K562 (cell line): ENCODE measurements around the gene SLC35G1. TPM values are rescaled to one million over a fixed set of nuclear protein-coding genes. Genes with fewer than 3 reads are reported as not detected.

Source experiments
- NCOA1 ChIP-seq: fragments of 450-650 bp; IDR thresholded peaks from 2 replicates; pipeline ENCODE4 v1.6.1; 2016; ENCODE audit warnings: low read depth
- STAG1 ChIP-seq: sonication (generic); formaldehyde crosslinking; IDR thresholded peaks from 2 replicates; pipeline ENCODE4 v1.5.0; 2020; ENCODE audit warnings: missing genetic modification reagents, borderline replicate concordance
- ZBTB7A ChIP-seq: IDR thresholded peaks from 2 replicates; pipeline ENCODE4 v1.6.1; 2011; ENCODE audit warnings: low read depth, mild to moderate bottlenecking, low read length, moderate library complexity, borderline replicate concordance; ENCODE audit not compliant: control insufficient read depth
- polyA plus RNA-seq, 8 experiments: library from polyadenylated mRNA; depleted of rRNA in 4 of 8; stranded (reverse) in 5 of 8; unstranded in 3 of 8; fragments of >200 nt; fragmentation: Nextera tagmentation in 2 of 8; fragmentation: Illumina TruSeq in 1 of 8; extraction: Ambion mirVana in 2 of 8; extraction: Trizol in 1 of 8; gene quantifications; 2 replicates each; pipeline versions ENCODE4 v1.2.1 to v1.2.3, GENCODE V29; 2011 to 2014; ENCODE audit warnings: inconsistent platforms in 1 of 8, missing spikeins in 1 of 8
- total RNA-seq, 7 experiments: library from RNA; depleted of rRNA in 6 of 7; stranded (reverse); fragments of >200 nt in 6 of 7; fragmentation: Illumina TruSeq in 2 of 7; extraction: Trizol in 2 of 7; gene quantifications; 2 replicates each; pipeline versions ENCODE4 v1.2.1 to v1.2.3, GENCODE V29; 2011 to 2021; ENCODE audit warnings: low replicate concordance in 1 of 7
- TF ChIP-seq, protein P1 (sequence below): fragments of 450-650 bp; IDR thresholded peaks from 2 replicates; pipeline ENCODE4 v1.6.1; 2016; ENCODE audit warnings: mild to moderate bottlenecking, moderate library complexity
- TF ChIP-seq, protein P2 (sequence below): fragments of 450-650 bp; formaldehyde crosslinking; IDR thresholded peaks from 2 replicates; pipeline ENCODE4 v1.4.0; 2022; ENCODE audit warnings: missing genetic modification characterization
- TF ChIP-seq, protein P3 (sequence below): fragments of 450-650 bp; IDR thresholded peaks from 2 replicates; pipeline ENCODE4 v1.6.1; 2016; ENCODE audit warnings: antibody characterized with exemption
- TF ChIP-seq, protein P4 (sequence below): fragments of 450-650 bp; formaldehyde crosslinking; conservative IDR thresholded peaks from 2 replicates; pipeline ENCODE4 v1.4.0; 2022; ENCODE audit warnings: mild to moderate bottlenecking, missing genetic modification characterization
- TF ChIP-seq, protein P5 (sequence below): fragments of 250-450 bp; sonication (Bioruptor Pico); IDR thresholded peaks from 2 replicates; pipeline ENCODE4 v1.8.0; 2021; ENCODE audit warnings: moderate library complexity, mild to moderate bottlenecking, inconsistent platforms

SLC35G1 gene
- total and polyA plus RNA-seq, 9 of the 15 experiments (the other 6 are each of a cell fraction or from before 2014, with no cell fraction given) = 0.76 to 8.5 (median 4.9) TPM

DNA sequence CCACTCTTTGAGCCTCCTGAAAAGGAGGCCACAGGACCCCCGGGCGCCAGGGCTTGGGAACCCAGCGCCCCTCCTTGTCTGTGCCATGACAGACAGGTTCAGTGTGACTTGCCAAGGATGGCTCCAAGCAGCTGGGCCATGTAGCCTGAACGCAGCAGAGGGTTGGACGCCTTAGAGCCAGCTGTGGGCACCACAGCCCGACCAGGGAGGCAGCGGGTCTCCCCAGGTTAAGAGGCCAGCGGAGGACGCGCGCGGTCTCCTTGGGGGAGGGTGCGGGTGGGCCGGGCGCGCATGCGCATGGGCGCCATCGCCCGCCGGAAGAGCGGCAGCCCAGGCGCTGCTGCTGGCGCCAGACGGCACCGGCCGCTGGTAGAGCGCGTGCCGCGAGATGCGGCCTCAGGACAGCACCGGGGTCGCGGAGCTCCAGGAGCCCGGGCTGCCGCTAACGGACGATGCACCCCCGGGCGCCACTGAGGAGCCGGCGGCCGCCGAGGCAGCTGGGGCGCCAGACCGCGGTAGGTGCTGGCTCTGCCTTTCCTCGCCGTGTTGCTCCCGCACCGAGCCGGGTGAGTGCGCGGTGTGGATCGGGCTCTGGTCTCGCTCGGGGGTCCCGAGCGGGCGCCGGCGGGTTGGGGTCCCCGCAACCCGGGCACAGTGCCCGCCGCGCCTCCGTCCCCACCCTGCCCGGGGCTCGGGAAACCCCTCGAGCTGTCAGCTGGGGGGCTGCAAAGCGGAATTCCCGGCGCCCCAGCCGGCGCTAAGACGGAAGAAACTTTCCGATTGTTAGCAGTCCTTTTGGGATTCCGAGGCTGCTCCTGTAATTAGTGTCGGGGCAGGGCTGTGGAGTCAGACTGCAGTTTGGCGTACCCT is at the start of gene SLC35G1 (continued):
- TF ChIP-seq, protein P1, sequence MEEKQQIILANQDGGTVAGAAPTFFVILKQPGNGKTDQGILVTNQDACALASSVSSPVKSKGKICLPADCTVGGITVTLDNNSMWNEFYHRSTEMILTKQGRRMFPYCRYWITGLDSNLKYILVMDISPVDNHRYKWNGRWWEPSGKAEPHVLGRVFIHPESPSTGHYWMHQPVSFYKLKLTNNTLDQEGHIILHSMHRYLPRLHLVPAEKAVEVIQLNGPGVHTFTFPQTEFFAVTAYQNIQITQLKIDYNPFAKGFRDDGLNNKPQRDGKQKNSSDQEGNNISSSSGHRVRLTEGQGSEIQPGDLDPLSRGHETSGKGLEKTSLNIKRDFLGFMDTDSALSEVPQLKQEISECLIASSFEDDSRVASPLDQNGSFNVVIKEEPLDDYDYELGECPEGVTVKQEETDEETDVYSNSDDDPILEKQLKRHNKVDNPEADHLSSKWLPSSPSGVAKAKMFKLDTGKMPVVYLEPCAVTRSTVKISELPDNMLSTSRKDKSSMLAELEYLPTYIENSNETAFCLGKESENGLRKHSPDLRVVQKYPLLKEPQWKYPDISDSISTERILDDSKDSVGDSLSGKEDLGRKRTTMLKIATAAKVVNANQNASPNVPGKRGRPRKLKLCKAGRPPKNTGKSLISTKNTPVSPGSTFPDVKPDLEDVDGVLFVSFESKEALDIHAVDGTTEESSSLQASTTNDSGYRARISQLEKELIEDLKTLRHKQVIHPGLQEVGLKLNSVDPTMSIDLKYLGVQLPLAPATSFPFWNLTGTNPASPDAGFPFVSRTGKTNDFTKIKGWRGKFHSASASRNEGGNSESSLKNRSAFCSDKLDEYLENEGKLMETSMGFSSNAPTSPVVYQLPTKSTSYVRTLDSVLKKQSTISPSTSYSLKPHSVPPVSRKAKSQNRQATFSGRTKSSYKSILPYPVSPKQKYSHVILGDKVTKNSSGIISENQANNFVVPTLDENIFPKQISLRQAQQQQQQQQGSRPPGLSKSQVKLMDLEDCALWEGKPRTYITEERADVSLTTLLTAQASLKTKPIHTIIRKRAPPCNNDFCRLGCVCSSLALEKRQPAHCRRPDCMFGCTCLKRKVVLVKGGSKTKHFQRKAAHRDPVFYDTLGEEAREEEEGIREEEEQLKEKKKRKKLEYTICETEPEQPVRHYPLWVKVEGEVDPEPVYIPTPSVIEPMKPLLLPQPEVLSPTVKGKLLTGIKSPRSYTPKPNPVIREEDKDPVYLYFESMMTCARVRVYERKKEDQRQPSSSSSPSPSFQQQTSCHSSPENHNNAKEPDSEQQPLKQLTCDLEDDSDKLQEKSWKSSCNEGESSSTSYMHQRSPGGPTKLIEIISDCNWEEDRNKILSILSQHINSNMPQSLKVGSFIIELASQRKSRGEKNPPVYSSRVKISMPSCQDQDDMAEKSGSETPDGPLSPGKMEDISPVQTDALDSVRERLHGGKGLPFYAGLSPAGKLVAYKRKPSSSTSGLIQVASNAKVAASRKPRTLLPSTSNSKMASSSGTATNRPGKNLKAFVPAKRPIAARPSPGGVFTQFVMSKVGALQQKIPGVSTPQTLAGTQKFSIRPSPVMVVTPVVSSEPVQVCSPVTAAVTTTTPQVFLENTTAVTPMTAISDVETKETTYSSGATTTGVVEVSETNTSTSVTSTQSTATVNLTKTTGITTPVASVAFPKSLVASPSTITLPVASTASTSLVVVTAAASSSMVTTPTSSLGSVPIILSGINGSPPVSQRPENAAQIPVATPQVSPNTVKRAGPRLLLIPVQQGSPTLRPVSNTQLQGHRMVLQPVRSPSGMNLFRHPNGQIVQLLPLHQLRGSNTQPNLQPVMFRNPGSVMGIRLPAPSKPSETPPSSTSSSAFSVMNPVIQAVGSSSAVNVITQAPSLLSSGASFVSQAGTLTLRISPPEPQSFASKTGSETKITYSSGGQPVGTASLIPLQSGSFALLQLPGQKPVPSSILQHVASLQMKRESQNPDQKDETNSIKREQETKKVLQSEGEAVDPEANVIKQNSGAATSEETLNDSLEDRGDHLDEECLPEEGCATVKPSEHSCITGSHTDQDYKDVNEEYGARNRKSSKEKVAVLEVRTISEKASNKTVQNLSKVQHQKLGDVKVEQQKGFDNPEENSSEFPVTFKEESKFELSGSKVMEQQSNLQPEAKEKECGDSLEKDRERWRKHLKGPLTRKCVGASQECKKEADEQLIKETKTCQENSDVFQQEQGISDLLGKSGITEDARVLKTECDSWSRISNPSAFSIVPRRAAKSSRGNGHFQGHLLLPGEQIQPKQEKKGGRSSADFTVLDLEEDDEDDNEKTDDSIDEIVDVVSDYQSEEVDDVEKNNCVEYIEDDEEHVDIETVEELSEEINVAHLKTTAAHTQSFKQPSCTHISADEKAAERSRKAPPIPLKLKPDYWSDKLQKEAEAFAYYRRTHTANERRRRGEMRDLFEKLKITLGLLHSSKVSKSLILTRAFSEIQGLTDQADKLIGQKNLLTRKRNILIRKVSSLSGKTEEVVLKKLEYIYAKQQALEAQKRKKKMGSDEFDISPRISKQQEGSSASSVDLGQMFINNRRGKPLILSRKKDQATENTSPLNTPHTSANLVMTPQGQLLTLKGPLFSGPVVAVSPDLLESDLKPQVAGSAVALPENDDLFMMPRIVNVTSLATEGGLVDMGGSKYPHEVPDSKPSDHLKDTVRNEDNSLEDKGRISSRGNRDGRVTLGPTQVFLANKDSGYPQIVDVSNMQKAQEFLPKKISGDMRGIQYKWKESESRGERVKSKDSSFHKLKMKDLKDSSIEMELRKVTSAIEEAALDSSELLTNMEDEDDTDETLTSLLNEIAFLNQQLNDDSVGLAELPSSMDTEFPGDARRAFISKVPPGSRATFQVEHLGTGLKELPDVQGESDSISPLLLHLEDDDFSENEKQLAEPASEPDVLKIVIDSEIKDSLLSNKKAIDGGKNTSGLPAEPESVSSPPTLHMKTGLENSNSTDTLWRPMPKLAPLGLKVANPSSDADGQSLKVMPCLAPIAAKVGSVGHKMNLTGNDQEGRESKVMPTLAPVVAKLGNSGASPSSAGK = peak; percentile 49; the same call in 1 of the 2 replicates
- TF ChIP-seq, protein P2, sequence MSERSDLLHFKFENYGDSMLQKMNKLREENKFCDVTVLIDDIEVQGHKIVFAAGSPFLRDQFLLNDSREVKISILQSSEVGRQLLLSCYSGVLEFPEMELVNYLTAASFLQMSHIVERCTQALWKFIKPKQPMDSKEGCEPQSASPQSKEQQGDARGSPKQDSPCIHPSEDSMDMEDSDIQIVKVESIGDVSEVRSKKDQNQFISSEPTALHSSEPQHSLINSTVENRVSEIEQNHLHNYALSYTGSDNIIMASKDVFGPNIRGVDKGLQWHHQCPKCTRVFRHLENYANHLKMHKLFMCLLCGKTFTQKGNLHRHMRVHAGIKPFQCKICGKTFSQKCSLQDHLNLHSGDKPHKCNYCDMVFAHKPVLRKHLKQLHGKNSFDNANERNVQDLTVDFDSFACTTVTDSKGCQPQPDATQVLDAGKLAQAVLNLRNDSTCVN (CRISPR knock-in tag) = no peak
- TF ChIP-seq, protein P3, sequence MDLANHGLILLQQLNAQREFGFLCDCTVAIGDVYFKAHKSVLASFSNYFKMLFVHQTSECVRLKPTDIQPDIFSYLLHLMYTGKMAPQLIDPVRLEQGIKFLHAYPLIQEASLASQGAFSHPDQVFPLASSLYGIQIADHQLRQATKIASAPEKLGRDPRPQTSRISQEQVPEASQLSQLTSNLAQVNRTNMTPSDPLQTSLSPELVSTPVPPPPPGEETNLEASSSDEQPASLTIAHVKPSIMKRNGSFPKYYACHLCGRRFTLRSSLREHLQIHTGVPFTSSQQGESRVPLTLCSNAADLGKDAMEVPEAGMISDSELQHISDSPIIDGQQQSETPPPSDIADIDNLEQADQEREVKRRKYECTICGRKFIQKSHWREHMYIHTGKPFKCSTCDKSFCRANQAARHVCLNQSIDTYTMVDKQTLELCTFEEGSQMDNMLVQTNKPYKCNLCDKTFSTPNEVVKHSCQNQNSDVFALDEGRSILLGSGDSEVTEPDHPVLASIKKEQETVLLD = peak; percentile 77; the same call in 1 of the 2 replicates
- TF ChIP-seq ZBTB7A (peak; percentile 79), NCOA1 (no peak), STAG1 (CRISPR knock-in tag) (no peak)
- TF ChIP-seq, protein P4, sequence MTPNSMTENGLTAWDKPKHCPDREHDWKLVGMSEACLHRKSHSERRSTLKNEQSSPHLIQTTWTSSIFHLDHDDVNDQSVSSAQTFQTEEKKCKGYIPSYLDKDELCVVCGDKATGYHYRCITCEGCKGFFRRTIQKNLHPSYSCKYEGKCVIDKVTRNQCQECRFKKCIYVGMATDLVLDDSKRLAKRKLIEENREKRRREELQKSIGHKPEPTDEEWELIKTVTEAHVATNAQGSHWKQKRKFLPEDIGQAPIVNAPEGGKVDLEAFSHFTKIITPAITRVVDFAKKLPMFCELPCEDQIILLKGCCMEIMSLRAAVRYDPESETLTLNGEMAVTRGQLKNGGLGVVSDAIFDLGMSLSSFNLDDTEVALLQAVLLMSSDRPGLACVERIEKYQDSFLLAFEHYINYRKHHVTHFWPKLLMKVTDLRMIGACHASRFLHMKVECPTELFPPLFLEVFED (CRISPR knock-in tag) = no peak
- TF ChIP-seq, protein P5, sequence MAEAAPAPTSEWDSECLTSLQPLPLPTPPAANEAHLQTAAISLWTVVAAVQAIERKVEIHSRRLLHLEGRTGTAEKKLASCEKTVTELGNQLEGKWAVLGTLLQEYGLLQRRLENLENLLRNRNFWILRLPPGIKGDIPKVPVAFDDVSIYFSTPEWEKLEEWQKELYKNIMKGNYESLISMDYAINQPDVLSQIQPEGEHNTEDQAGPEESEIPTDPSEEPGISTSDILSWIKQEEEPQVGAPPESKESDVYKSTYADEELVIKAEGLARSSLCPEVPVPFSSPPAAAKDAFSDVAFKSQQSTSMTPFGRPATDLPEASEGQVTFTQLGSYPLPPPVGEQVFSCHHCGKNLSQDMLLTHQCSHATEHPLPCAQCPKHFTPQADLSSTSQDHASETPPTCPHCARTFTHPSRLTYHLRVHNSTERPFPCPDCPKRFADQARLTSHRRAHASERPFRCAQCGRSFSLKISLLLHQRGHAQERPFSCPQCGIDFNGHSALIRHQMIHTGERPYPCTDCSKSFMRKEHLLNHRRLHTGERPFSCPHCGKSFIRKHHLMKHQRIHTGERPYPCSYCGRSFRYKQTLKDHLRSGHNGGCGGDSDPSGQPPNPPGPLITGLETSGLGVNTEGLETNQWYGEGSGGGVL (CRISPR knock-in tag) = no peak
